Activated CD8-positive, alpha-beta T cell treated with anti-CD3 and anti-CD28 coated beads, Interleukin-2, amount 10 ng/mL, durations not matched to agents 7 days and 5 days (primary cell): ENCODE data around the gene CD99. TPM values are rescaled to one million over a fixed set of nuclear protein-coding genes. Genes with fewer than 3 reads are reported as not detected.
"Not testable (repeated sequence)": the region's sequence is repeated elsewhere in the genome, so short reads cannot be mapped to it uniquely, and the experiment has no call there.

Experiments
- ATAC-seq: fragments of 150-1000 bp; cut with Tn5 transposase; one replicate; pipeline ENCODE4 v1.10.0; 2021; ENCODE audit warnings: moderate library complexity
- CTCF ChIA-PET: fragments of 350-600 bp; sonication (Branson Sonifier 250); formaldehyde crosslinking; loops from one replicate; lab custom pipeline; 2021; ENCODE audit warnings: antibody characterized with exemption; lab: Charles Lee
- POLR2A ChIA-PET: fragments of 350-600 bp; sonication (Branson Sonifier 250); formaldehyde crosslinking; loops from one replicate; lab custom pipeline; 2021; ENCODE audit warnings: antibody characterized with exemption; lab: Charles Lee
- DNase-seq: peaks from one replicate; pipeline ENCODE4 v3.0.0-alpha.2; 2020
- H3K27ac Mint-ChIP-seq: one replicate; pipeline ENCODE4 v1.8.0; 2021; ENCODE audit warnings: mild to moderate bottlenecking, mixed read lengths
- H3K27me3 Mint-ChIP-seq: one replicate; pipeline ENCODE4 v1.8.0; 2021; ENCODE audit warnings: low read depth, mixed read lengths
- H3K36me3 Mint-ChIP-seq: one replicate; pipeline ENCODE4 v1.8.0; 2021; ENCODE audit warnings: low read depth, mixed read lengths
- H3K4me1 Mint-ChIP-seq: one replicate; pipeline ENCODE4 v1.8.0; 2021; ENCODE audit warnings: low read depth, mixed read lengths
- H3K4me3 Mint-ChIP-seq: one replicate; pipeline ENCODE4 v1.8.0; 2021; ENCODE audit warnings: mild to moderate bottlenecking, mixed read lengths
- H3K9me3 Mint-ChIP-seq: one replicate; pipeline ENCODE4 v1.8.0; 2022; ENCODE audit warnings: mixed read lengths; ENCODE audit not compliant: insufficient read depth
- total RNA-seq, 2 experiments: library from RNA; stranded (reverse); gene quantifications; one replicate each; pipeline ENCODE4 v1.2.3, GENCODE V29; 2021

CD99 gene
- total RNA-seq, 2 experiments from 2014 or later: 208 to 219 TPM

GRCh38 chrX:2748815-2749188 lies 57.7 kb downstream of the CD99 start:
- DNase-seq (no peak), ATAC-seq (no peak)
- POLR2A ChIA-PET: no interaction called here
- CTCF ChIA-PET: no interaction called here
- Mint-ChIP-seq H3K27ac (no peak overlapping the region), H3K9me3 (no peaks in the 10 kb centered on the region), H3K4me3 (no peak overlapping the region), H3K36me3 (peaks cover under 1% of the 10 kb centered on the region), H3K4me1 (no peaks in the 10 kb centered on the region), H3K27me3 (peaks cover 5% of the 10 kb centered on the region)

GRCh38 chrX:2751291-2751690 lies 60.2 kb downstream of the CD99 start:
- ATAC-seq (no peak), DNase-seq (no peak)
- peaks cover 5% of the 10 kb centered on the region for H3K27me3 Mint-ChIP-seq
- H3K27ac Mint-ChIP-seq: no peak overlapping the region
- H3K4me3 Mint-ChIP-seq: no peak overlapping the region
- H3K9me3 Mint-ChIP-seq: no peaks in the 10 kb centered on the region
- no peaks in the 10 kb centered on the region for H3K4me1 Mint-ChIP-seq
- no peaks in the 10 kb centered on the region for H3K36me3 Mint-ChIP-seq
- POLR2A ChIA-PET: no interaction called here
- CTCF ChIA-PET: no interaction called here

GRCh38 chrX:2751874-2752300 lies 60.8 kb downstream of the CD99 start, which contains the start of gene XG:
Gene XG (plus strand): TSS chrX:2752040. CDS start chrX:2752275, 235 bp downstream.
- DNase-seq, H3K4me1 Mint-ChIP-seq, CTCF ChIA-PET, H3K9me3 Mint-ChIP-seq, H3K36me3 Mint-ChIP-seq, ATAC-seq, POLR2A ChIA-PET, H3K27me3 Mint-ChIP-seq, H3K27ac Mint-ChIP-seq, H3K4me3 Mint-ChIP-seq: not testable (repeated sequence)

- H3K36me3 Mint-ChIP-seq, H3K27ac Mint-ChIP-seq, H3K4me1 Mint-ChIP-seq, CTCF ChIA-PET, H3K27me3 Mint-ChIP-seq, DNase-seq, POLR2A ChIA-PET, H3K4me3 Mint-ChIP-seq, ATAC-seq, H3K9me3 Mint-ChIP-seq: not testable (repeated sequence)
These were observed 61.3 kb downstream of the CD99 start for GRCh38 chrX:2752441-2752840.

GRCh38 chrX:2755163-2755715 lies 64.1 kb downstream of the CD99 start:
- DNase-seq, H3K9me3 Mint-ChIP-seq, H3K27ac Mint-ChIP-seq, H3K27me3 Mint-ChIP-seq, H3K36me3 Mint-ChIP-seq, POLR2A ChIA-PET, ATAC-seq, CTCF ChIA-PET, H3K4me3 Mint-ChIP-seq, H3K4me1 Mint-ChIP-seq: not testable (repeated sequence)

GRCh38 chrX:2756548-2756947 lies 65.5 kb downstream of the CD99 start:
- no peaks in the 10 kb centered on the region for H3K9me3 Mint-ChIP-seq
- no peaks in the 10 kb centered on the region for H3K4me1 Mint-ChIP-seq
- ChIA-PET CTCF (no interaction called here), POLR2A (no interaction called here)
- H3K27me3 Mint-ChIP-seq: peaks cover 3% of the 10 kb centered on the region
- H3K4me3 Mint-ChIP-seq: no peak overlapping the region
- no peak for DNase-seq
- no peak for ATAC-seq
- H3K36me3 Mint-ChIP-seq: no peaks in the 10 kb centered on the region
- no peak overlapping the region for H3K27ac Mint-ChIP-seq

- Mint-ChIP-seq H3K36me3 (no peaks in the 10 kb centered on the region), H3K9me3 (no peaks in the 10 kb centered on the region), H3K27me3 (no peaks in the 10 kb centered on the region), H3K4me3 (no peak overlapping the region), H3K27ac (no peak overlapping the region), H3K4me1 (no peaks in the 10 kb centered on the region)
- DNase-seq (no peak), ATAC-seq (no peak)
- CTCF ChIA-PET: no interaction called here
- POLR2A ChIA-PET: no interaction called here
These were observed 70.2 kb downstream of the CD99 start for GRCh38 chrX:2761246-2761645.

- H3K27me3 Mint-ChIP-seq, DNase-seq, H3K4me1 Mint-ChIP-seq, CTCF ChIA-PET, H3K9me3 Mint-ChIP-seq, POLR2A ChIA-PET, H3K27ac Mint-ChIP-seq, H3K4me3 Mint-ChIP-seq, H3K36me3 Mint-ChIP-seq, ATAC-seq: not testable (repeated sequence)
These were observed 71.6 kb downstream of the CD99 start for GRCh38 chrX:2762671-2763070.

GRCh38 chrX:2764766-2765548 lies 73.9 kb downstream of the CD99 start:
- H3K27me3 Mint-ChIP-seq, ATAC-seq, H3K4me1 Mint-ChIP-seq, CTCF ChIA-PET, H3K36me3 Mint-ChIP-seq, H3K27ac Mint-ChIP-seq, DNase-seq, H3K9me3 Mint-ChIP-seq, H3K4me3 Mint-ChIP-seq, POLR2A ChIA-PET: not testable (repeated sequence)

GRCh38 chrX:2765549-2765830 lies 74.4 kb downstream of the CD99 start:
- ChIA-PET POLR2A (no interaction called here), CTCF (no interaction called here)
- Mint-ChIP-seq H3K9me3 (no peaks in the 10 kb centered on the region), H3K27ac (no peak overlapping the region), H3K36me3 (no peaks in the 10 kb centered on the region), H3K4me3 (no peak overlapping the region), H3K27me3 (no peaks in the 10 kb centered on the region), H3K4me1 (no peaks in the 10 kb centered on the region)
- DNase-seq (no peak), ATAC-seq (no peak)

GRCh38 chrX:2766906-2767305 lies 75.8 kb downstream of the CD99 start:
- no peaks in the 10 kb centered on the region for H3K27me3 Mint-ChIP-seq
- DNase-seq (no peak), ATAC-seq (no peak)
- H3K27ac Mint-ChIP-seq: no peak overlapping the region
- H3K9me3 Mint-ChIP-seq: no peaks in the 10 kb centered on the region
- no peaks in the 10 kb centered on the region for H3K36me3 Mint-ChIP-seq
- H3K4me1 Mint-ChIP-seq: no peaks in the 10 kb centered on the region
- H3K4me3 Mint-ChIP-seq: no peak overlapping the region
- CTCF ChIA-PET: no interaction called here
- POLR2A ChIA-PET: no interaction called here

- no peaks in the 10 kb centered on the region for H3K9me3 Mint-ChIP-seq
- H3K36me3 Mint-ChIP-seq: no peaks in the 10 kb centered on the region
- H3K4me3 Mint-ChIP-seq: no peak overlapping the region
- no peaks in the 10 kb centered on the region for H3K4me1 Mint-ChIP-seq
- CTCF ChIA-PET: no interaction called here
- no peak overlapping the region for H3K27ac Mint-ChIP-seq
- POLR2A ChIA-PET: no interaction called here
- DNase-seq (no peak), ATAC-seq (no peak)
- peaks cover 3% of the 10 kb centered on the region for H3K27me3 Mint-ChIP-seq
These were observed 76.7 kb downstream of the CD99 start for GRCh38 chrX:2767631-2768455.
